GM12892 (cell line): ENCODE results near the gene MAP3K2.

Experiments used
- POLR2A ChIP-seq: IDR thresholded peaks from 2 replicates; pipeline ENCODE4 v1.6.1; 2011; ENCODE audit warnings: low read depth, low read length, control low read depth
- POLR2AphosphoS5 ChIP-seq: IDR thresholded peaks from 2 replicates; pipeline ENCODE4 v1.6.1; 2011; ENCODE audit warnings: low read depth, low read length, control low read depth
- TAF1 ChIP-seq: IDR thresholded peaks from 2 replicates; pipeline ENCODE4 v1.6.1; 2011; ENCODE audit warnings: low read depth, mild to moderate bottlenecking, control low read depth, low read length, borderline replicate concordance

GRCh38 chr2:127422559-127423477, 35.0 kb upstream of the MAP3K2 start:
- TF ChIP-seq POLR2A (no peak), POLR2AphosphoS5 (no peak), TAF1 (no peak)
